Neural cell (in vitro differentiated cells): ENCODE data around the gene PRDM15. TPM values are rescaled to one million over a fixed set of nuclear protein-coding genes. Genes with fewer than 3 reads are reported as not detected.

Experiments
- H2AFZ ChIP-seq: fragments of 200-600, 300-800 bp; sonication (generic), shearing (Covaris generic); 2 replicates; pipeline ENCODE4 v1.6.0; 2014; ENCODE audit warnings: low read depth, mild to moderate bottlenecking, antibody characterized with exemption, low read length, moderate library complexity
- H3F3A ChIP-seq: fragments of 200-600 bp; shearing (Covaris generic); 2 replicates; pipeline ENCODE4 v1.6.1; 2016; ENCODE audit warnings: mild to moderate bottlenecking, moderate library complexity, mixed read lengths, antibody characterized with exemption, low read length; ENCODE audit not compliant: insufficient read depth, poor library complexity, severe bottlenecking
- H3K27ac ChIP-seq: fragments of 200-600, 300-800 bp; sonication (generic), shearing (Covaris generic); 2 replicates; pipeline ENCODE4 v1.5.1; 2014; ENCODE audit warnings: mild to moderate bottlenecking, low read length, moderate library complexity
- H3K27me3 ChIP-seq: fragments of 300-800, 200-600 bp; sonication (generic), shearing (Covaris generic); 2 replicates; pipeline ENCODE4 v1.6.0; 2014; ENCODE audit warnings: mild to moderate bottlenecking, low read depth, low read length, moderate library complexity; ENCODE audit not compliant: insufficient read depth
- H3K36me3 ChIP-seq: fragments of 300-800, 200-600 bp; sonication (generic), shearing (Covaris generic); 2 replicates; pipeline ENCODE4 v1.5.1; 2014; ENCODE audit warnings: mild to moderate bottlenecking, antibody characterized with exemption, low read length, moderate library complexity; ENCODE audit not compliant: insufficient read depth
- H3K4me2 ChIP-seq: fragments of 300-800, 200-600 bp; sonication (generic), shearing (Covaris generic); 2 replicates; pipeline ENCODE4 v1.6.0; 2014; ENCODE audit warnings: mild to moderate bottlenecking, low read length
- H3K4me3 ChIP-seq: fragments of 300-800, 200-600 bp; sonication (generic), shearing (Covaris generic); 2 replicates; pipeline ENCODE4 v1.5.1; 2014; ENCODE audit warnings: mild to moderate bottlenecking, low read length, moderate library complexity
- H3K79me2 ChIP-seq: fragments of 200-600 bp; shearing (Covaris generic); replicated peaks from 2 replicates; pipeline ENCODE4 v1.6.0; 2014; ENCODE audit warnings: mild to moderate bottlenecking, low read length, moderate library complexity; ENCODE audit not compliant: insufficient read depth
- H3K9ac ChIP-seq: fragments of 300-800, 200-600 bp; sonication (generic), shearing (Covaris generic); 2 replicates; pipeline ENCODE4 v1.6.1; 2016; ENCODE audit warnings: mild to moderate bottlenecking, low read length, mixed read lengths
- H3K9me2 ChIP-seq: fragments of 200-600 bp; shearing (Covaris generic); 2 replicates; pipeline ENCODE4 v1.6.1; 2016; ENCODE audit warnings: mild to moderate bottlenecking, low read length, mixed read lengths; ENCODE audit not compliant: insufficient read depth
- H3K9me3 ChIP-seq: fragments of 200-600, 300-800 bp; sonication (generic), shearing (Covaris generic); 2 replicates; pipeline ENCODE4 v1.6.1; 2016; ENCODE audit warnings: mild to moderate bottlenecking, mixed run types, low read length, moderate library complexity, mixed read lengths
- H4K20me1 ChIP-seq: fragments of 200-600 bp; shearing (Covaris generic); 2 replicates; pipeline ENCODE4 v1.6.1; 2016; ENCODE audit warnings: mild to moderate bottlenecking, mixed run types; ENCODE audit not compliant: insufficient read depth
- EP300 ChIP-seq: fragments of 450-650 bp; conservative IDR thresholded peaks from 2 replicates; pipeline ENCODE4 v1.6.1; 2014; ENCODE audit warnings: antibody characterized with exemption, mild to moderate bottlenecking, moderate library complexity; ENCODE audit not compliant: poor library complexity, severe bottlenecking
- EZH2 ChIP-seq: fragments of 200-600, 300-800 bp; shearing (Covaris generic), sonication (generic); IDR thresholded peaks from 2 replicates; pipeline ENCODE4 v1.6.1; 2014; ENCODE audit warnings: antibody characterized with exemption, low read length, borderline replicate concordance, mild to moderate bottlenecking; ENCODE audit not compliant: insufficient read depth, poor library complexity, severe bottlenecking
- MXI1 ChIP-seq: fragments of 450-650 bp; conservative IDR thresholded peaks from 2 replicates; pipeline ENCODE4 v1.6.1; 2014; ENCODE audit warnings: antibody characterized with exemption, mild to moderate bottlenecking; ENCODE audit not compliant: poor library complexity, severe bottlenecking
- POLR2AphosphoS5 ChIP-seq: IDR thresholded peaks from 2 replicates; pipeline ENCODE4 v1.6.1; 2012
- RAD21 ChIP-seq: fragments of 450-650 bp; conservative IDR thresholded peaks from 2 replicates; pipeline ENCODE4 v1.6.1; 2014; ENCODE audit warnings: antibody characterized with exemption, mild to moderate bottlenecking, moderate library complexity
- REST ChIP-seq: IDR thresholded peaks from 2 replicates; pipeline ENCODE4 v1.6.1; 2012; ENCODE audit warnings: borderline replicate concordance
- SMC3 ChIP-seq: fragments of 450-650 bp; conservative IDR thresholded peaks from 2 replicates; pipeline ENCODE4 v1.6.1; 2014; ENCODE audit warnings: antibody characterized with exemption, mild to moderate bottlenecking, moderate library complexity; ENCODE audit not compliant: poor library complexity
- TAF1 ChIP-seq: IDR thresholded peaks from 2 replicates; pipeline ENCODE4 v1.6.1; 2012; ENCODE audit warnings: low read depth
- polyA plus RNA-seq: library from polyadenylated mRNA; depleted of rRNA; stranded (reverse); fragments of >200 nt; gene quantifications from 2 replicates; pipeline ENCODE4 v1.2.3, GENCODE V29; 2014
- TF ChIP-seq, protein P1 (sequence below): fragments of 450-650 bp; IDR thresholded peaks from 2 replicates; pipeline ENCODE4 v1.5.1; 2014; ENCODE audit warnings: antibody characterized with exemption, mild to moderate bottlenecking, moderate library complexity; ENCODE audit not compliant: poor library complexity, severe bottlenecking

PRDM15 gene
- polyA plus RNA-seq, 1 donor from 2014 or later = 4.1 TPM

- H3K4me2 ChIP-seq = no peak overlapping the region
- TF ChIP-seq SMC3 = no peak
- no peaks in the 10 kb centered on the region for H3K79me2 ChIP-seq
- no peaks in the 10 kb centered on the region for H4K20me1 ChIP-seq
- no peaks in the 10 kb centered on the region for H3K36me3 ChIP-seq
- peaks cover 8% of the 10 kb centered on the region for H3K27me3 ChIP-seq
- H2AFZ ChIP-seq = no peak overlapping the region
- H3F3A ChIP-seq = no peaks in the 10 kb centered on the region
- H3K9me3 ChIP-seq = no peaks in the 10 kb centered on the region
- H3K9ac ChIP-seq = no peak overlapping the region
- no peaks in the 10 kb centered on the region for H3K9me2 ChIP-seq
- no peak overlapping the region for H3K4me3 ChIP-seq
- no peak overlapping the region for H3K27ac ChIP-seq
Measured at GRCh38 chr21:41781050-41781410, 98.1 kb downstream of the PRDM15 start.

DNA sequence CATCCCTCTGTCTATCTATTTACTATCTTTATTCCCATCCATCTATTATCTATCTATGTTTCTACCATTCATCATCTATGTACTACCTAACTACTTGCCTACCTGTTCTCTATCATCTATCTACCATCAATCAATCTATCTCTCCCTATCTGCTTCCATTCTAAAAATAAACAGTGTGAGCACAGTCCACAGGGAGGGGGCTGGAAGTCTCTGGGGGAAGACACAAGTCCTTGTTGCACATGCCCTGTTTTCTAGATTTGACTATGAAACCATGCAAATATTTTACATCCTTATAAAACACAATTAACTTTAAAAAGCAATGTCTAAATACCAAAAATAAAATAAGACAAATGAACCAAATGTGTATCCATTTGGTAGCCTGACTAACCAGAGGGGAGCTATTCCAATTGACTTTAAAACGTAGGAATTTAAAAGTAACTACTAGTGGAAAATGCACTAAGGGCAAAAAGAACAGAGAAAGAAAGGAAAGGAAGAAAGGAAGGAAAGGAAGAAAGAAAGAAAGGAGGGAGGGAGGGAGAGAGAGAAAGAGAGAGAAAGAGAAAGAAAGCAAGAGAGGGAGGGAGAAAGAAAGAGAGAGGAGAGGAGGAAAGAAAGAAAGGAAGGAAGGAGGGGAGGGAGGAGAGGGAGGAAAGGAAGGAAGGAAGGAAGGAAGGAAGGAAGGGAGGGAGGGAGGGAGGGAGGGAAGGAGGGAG, 98.7 kb downstream of the PRDM15 start:
- no peaks in the 10 kb centered on the region for H3F3A ChIP-seq
- no peak overlapping the region for H3K9ac ChIP-seq
- no peak overlapping the region for H3K4me2 ChIP-seq
- peaks cover 8% of the 10 kb centered on the region for H3K27me3 ChIP-seq
- H3K36me3 ChIP-seq = no peaks in the 10 kb centered on the region
- no peak overlapping the region for H3K27ac ChIP-seq
- H3K4me3 ChIP-seq = no peak overlapping the region
- H4K20me1 ChIP-seq = no peaks in the 10 kb centered on the region
- H3K9me2 ChIP-seq = no peaks in the 10 kb centered on the region
- H3K9me3 ChIP-seq = no peaks in the 10 kb centered on the region
- no peaks in the 10 kb centered on the region for H3K79me2 ChIP-seq
- H2AFZ ChIP-seq = no peak overlapping the region
- TF ChIP-seq EZH2 = no peak
- TF ChIP-seq EP300 = no peak
- no peak for TF ChIP-seq POLR2AphosphoS5
- TF ChIP-seq, protein P1, sequence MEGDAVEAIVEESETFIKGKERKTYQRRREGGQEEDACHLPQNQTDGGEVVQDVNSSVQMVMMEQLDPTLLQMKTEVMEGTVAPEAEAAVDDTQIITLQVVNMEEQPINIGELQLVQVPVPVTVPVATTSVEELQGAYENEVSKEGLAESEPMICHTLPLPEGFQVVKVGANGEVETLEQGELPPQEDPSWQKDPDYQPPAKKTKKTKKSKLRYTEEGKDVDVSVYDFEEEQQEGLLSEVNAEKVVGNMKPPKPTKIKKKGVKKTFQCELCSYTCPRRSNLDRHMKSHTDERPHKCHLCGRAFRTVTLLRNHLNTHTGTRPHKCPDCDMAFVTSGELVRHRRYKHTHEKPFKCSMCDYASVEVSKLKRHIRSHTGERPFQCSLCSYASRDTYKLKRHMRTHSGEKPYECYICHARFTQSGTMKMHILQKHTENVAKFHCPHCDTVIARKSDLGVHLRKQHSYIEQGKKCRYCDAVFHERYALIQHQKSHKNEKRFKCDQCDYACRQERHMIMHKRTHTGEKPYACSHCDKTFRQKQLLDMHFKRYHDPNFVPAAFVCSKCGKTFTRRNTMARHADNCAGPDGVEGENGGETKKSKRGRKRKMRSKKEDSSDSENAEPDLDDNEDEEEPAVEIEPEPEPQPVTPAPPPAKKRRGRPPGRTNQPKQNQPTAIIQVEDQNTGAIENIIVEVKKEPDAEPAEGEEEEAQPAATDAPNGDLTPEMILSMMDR = no peak
- no peak for TF ChIP-seq MXI1
- TF ChIP-seq RAD21 = no peak
- TF ChIP-seq SMC3 = no peak
- TF ChIP-seq TAF1 = no peak
- no peak for TF ChIP-seq REST

GRCh38 chr21:41779659-41780058, 99.5 kb downstream of the PRDM15 start:
- Histone ChIP-seq H3K9me2 (no peaks in the 10 kb centered on the region), H3K9me3 (no peaks in the 10 kb centered on the region), H3K9ac (no peak overlapping the region), H2AFZ (no peak overlapping the region), H3K36me3 (no peaks in the 10 kb centered on the region), H4K20me1 (no peaks in the 10 kb centered on the region), H3F3A (no peaks in the 10 kb centered on the region), H3K79me2 (no peaks in the 10 kb centered on the region), H3K27me3 (peaks cover 8% of the 10 kb centered on the region), H3K27ac (no peak overlapping the region), H3K4me2 (no peak overlapping the region), H3K4me3 (no peak overlapping the region)
- TF ChIP-seq EP300 (no peak), REST (no peak), RAD21 (no peak), POLR2AphosphoS5 (no peak), MXI1 (no peak), SMC3 (no peak)
